ENCODE results near the gene CDK19.
"Not testable (repeated sequence)": the region's sequence is repeated elsewhere in the genome, so short reads cannot be mapped to it uniquely, and the experiment has no call there.

Gene CDK19

GRCh38 chr6:110617057-110617456 lies 198.2 kb downstream of the CDK19 start:
- no peak for DNase-seq

- DNase-seq: no peak
These were observed 199.5 kb downstream of the CDK19 start for GRCh38 chr6:110615722-110616121.

GRCh38 chr6:110614586-110614985 lies 200.7 kb downstream of the CDK19 start:
- no peak for DNase-seq

- no peak for DNase-seq
These were observed 201.2 kb downstream of the CDK19 start for GRCh38 chr6:110614106-110614505.

- DNase-seq: no peak
These were observed 201.9 kb downstream of the CDK19 start for GRCh38 chr6:110613356-110613755.

GRCh38 chr6:110612298-110612697 lies 203.0 kb downstream of the CDK19 start:
- DNase-seq: no peak

GRCh38 chr6:110609101-110609500 lies 206.2 kb downstream of the CDK19 start:
- no peak for DNase-seq

GRCh38 chr6:110608151-110608550 lies 207.1 kb downstream of the CDK19 start:
- DNase-seq: no peak

GRCh38 chr6:110606151-110606550 lies 209.1 kb downstream of the CDK19 start:
- no peak for DNase-seq

GRCh38 chr6:110600640-110601039 lies 214.6 kb downstream of the CDK19 start:
- not testable (repeated sequence) for DNase-seq

- no peak for DNase-seq
These were observed 217.5 kb downstream of the CDK19 start for GRCh38 chr6:110597761-110598160.

GRCh38 chr6:110596354-110596753 lies 218.9 kb downstream of the CDK19 start:
- DNase-seq: no peak

- DNase-seq: no peak
These were observed 220.2 kb downstream of the CDK19 start for GRCh38 chr6:110595112-110595511.

GRCh38 chr6:110593637-110594036 lies 221.6 kb downstream of the CDK19 start:
- DNase-seq: no peak

- DNase-seq: no peak
These were observed 222.5 kb downstream of the CDK19 start for GRCh38 chr6:110592765-110593164.

- peak; percentile 57 for DNase-seq
These were observed 224.4 kb downstream of the CDK19 start for GRCh38 chr6:110590821-110591351.

GRCh38 chr6:110589865-110590513 lies 225.3 kb downstream of the CDK19 start:
- peak; percentile 7 for DNase-seq

- DNase-seq: no peak
These were observed 227.9 kb downstream of the CDK19 start for GRCh38 chr6:110587328-110587727.

- no peak for DNase-seq
These were observed 233.6 kb downstream of the CDK19 start for GRCh38 chr6:110581679-110582078.

- DNase-seq: not testable (repeated sequence)
These were observed 237.6 kb downstream of the CDK19 start for GRCh38 chr6:110577596-110578167.

- no peak for DNase-seq
These were observed 239.3 kb downstream of the CDK19 start for GRCh38 chr6:110575925-110576463.

- no peak for DNase-seq
These were observed 240.5 kb downstream of the CDK19 start for GRCh38 chr6:110574817-110575216.

- DNase-seq: no peak
These were observed 241.7 kb downstream of the CDK19 start for GRCh38 chr6:110573537-110573936.

- no peak for DNase-seq
These were observed 242.1 kb downstream of the CDK19 start for GRCh38 chr6:110573136-110573535.
